IPS-18c (cell line): ENCODE data around the gene KLKB1.

Experiments used
- H3K4me3 ChIP-seq: 2 replicates; pipeline ENCODE4 v1.7.0; 2013; ENCODE audit warnings: low read depth, mild to moderate bottlenecking, low read length, moderate library complexity; ENCODE audit not compliant: insufficient read depth
- H3K9me3 ChIP-seq: one replicate; pipeline ENCODE4 v1.6.1; 2013; ENCODE audit warnings: mild to moderate bottlenecking, low read length, moderate library complexity; ENCODE audit not compliant: control insufficient read depth, insufficient read depth

Gene KLKB1

DNA sequence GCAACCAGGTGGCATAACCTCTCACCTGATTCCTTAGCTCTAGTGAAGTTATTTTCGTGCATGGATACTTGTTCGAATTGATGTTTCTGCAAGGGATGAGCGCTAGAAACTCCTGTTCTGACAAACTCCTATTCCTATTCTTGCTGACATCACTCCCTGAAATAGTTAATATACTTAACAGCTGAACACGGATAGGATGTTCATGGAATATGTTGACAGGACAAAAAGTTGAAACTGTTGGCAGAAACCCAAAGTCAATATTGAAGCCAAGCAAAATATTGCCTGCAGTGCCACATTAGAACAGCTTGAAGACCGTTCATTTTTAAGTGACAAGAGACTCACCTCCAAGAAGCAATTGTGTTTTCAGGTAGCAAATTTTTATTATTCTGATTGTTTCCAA is at the start of gene KLKB1:
Gene KLKB1, plus strand, starts transcription at position 287 of the 400 bp plus-strand sequence. CDS start 689 bp downstream, outside the sequence.
- no peak within 1 kb of the TSS for H3K4me3 ChIP-seq

DNA sequence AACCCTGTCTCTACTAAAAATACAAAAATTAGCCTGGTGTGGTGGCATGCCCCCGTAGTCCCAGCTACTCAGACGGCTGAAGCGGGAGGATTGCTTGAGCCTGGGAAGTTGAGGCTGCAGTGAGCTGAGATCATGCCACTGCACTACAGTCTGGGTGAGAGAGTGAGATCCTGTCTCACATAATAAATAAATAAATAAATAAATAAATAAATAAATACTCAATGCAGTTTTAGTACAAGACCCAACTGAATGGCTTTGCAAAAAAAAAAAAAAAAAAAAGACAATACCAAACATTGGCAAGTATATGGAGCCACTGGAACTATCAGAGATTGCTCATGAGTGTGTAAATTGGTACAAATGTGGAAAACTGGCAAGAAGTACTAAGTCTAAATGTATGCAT is 39.2 kb upstream of the KLKB1 start:
- H3K4me3 ChIP-seq = no peak overlapping the region
- no peaks in the 10 kb centered on the region for H3K9me3 ChIP-seq

More for the DNA sequence above, at the start of gene KLKB1:
- H3K9me3 ChIP-seq = peaks cover 14% of the 10 kb centered on the region

- H3K4me3 ChIP-seq = no peak overlapping the region; the same call in 1 of the 2 replicates
- no peaks in the 10 kb centered on the region for H3K9me3 ChIP-seq
Observed at GRCh38 chr4:186189656-186190055, 37.7 kb upstream of the KLKB1 start.

DNA sequence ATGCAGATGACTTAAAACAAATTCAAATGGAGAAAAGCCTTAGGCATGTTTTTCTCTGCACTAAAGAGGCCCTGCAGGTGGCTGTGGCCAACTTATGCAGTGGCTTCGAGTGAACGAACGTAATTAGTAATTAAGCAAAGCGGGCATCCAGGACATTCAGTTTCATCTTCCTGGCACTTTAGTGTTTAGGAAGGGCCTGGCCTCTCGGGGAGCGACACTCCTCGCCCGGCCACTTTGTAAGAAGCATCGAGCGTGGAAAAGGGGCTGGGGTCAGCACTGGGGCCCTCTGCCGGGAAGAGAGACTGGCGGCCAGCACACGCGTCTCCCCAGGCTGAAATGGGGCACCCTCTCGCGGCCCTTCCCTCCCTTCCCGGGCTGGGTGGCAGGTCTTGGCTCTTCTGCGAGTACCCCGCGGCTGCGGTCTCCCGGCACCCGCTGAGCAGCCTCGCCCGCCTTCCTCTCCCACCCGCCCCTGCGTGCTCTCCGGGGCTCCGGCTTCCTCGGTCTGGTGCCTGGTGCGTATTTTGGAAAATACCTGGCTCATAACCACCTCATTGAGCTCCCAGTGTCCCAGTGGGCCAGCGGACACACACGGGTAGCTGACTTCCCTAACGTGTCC is 36.6 kb upstream of the KLKB1 start:
- Histone ChIP-seq H3K9me3 (no peaks in the 10 kb centered on the region), H3K4me3 (peak overlapping the region; percentile 94)

GRCh38 chr4:186191200-186192065 is 35.9 kb upstream of the KLKB1 start, which contains the start of gene CYP4V2:
CYP4V2 (plus strand) TSS chr4:186191567; CDS start chr4:186191824, 257 bp downstream.
- Histone ChIP-seq H3K4me3 (peak within 1 kb of the TSS; percentile 94), H3K9me3 (no peaks in the 10 kb centered on the region)

DNA sequence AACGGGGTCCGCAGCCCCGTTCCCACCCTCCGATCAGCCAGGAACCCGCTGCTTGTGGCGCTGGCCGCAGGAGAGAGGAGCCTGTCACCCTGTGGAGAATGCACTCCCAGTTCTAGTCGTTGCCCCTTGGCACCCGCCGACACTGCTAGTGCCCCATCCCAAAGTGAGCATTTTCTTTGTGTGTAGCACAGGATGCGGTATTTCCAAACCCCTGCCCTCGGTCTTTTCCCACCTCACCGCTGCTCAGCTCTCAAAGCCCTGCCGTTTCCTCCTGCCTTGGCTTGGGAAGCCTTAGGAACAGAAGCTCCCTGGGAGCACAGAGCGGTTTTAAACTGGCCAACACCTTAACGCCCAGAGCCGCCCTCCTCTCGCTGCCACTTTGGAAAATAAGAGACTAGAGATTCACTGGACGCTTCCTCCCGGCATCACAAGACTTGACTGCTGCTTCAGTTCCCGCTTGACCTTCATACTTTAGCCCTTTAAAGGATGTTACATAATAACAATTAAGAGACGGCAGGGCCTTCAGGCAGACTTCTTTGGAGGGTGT is 35.2 kb upstream of the KLKB1 start:
- no peaks in the 10 kb centered on the region for H3K9me3 ChIP-seq
- peak overlapping the region; percentile 94 for H3K4me3 ChIP-seq

DNA sequence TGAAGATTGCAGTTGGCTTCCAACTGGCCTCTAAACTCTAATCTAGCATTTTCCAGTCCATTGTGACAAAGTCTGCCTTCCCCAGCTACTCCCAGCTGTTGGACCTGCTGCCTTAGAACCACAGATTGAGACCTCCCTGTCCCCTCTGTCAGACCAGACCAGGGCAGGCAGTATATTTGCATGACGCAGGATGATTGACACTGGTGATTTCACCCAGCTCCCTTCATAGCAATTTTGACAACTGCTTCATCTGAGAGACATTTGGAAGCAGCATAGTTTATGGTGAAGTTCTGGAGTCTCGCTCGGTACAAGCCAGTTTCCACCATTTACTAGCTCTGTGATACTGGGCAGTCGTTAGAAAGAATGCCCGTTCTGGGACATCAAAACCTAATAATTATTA is 33.5 kb upstream of the KLKB1 start:
- H3K9me3 ChIP-seq = no peaks in the 10 kb centered on the region

DNA sequence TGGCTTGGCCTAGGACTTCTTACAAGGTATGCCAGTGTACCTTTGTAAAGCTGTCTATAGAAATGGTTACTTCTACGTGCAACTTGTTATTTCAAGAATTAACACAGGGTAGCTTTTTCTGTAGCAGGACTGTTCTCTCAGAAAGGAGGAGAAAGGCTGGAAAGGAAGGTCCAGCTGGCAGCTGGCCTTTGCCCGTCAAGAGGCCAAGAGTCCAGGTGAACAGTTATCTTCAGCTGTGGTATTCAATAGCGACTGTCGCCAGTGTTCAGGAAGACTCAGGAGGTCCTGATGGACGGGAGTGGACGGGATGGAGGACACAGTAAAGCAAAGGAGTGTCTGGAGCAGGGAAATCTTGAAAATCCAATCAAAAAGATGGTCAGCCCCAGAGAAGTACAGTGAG is 31.2 kb upstream of the KLKB1 start:
- H3K9me3 ChIP-seq = no peaks in the 10 kb centered on the region
- no peak overlapping the region for H3K4me3 ChIP-seq

More for the DNA sequence above, 33.5 kb upstream of the KLKB1 start:
- no peak overlapping the region for H3K4me3 ChIP-seq

DNA sequence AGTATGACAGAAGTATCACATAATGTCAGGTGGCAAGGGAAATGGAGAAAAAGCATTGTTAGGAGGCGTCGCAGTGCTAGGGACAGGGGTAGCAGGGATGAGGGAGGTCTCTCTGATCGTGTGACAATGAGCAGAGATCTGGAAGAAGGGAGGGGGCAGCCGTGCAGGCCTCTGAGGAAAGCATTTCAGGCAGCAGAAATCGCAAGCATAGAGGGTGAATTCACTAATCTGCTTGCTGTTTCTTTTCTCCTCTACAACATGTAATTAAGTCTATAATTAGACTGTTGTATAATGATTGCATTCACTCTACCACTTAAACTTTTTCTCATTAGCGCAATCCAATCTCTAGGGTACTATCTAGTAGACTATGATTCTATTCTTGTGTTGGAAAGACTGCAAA is 26.8 kb upstream of the KLKB1 start:
- H3K4me3 ChIP-seq = no peak overlapping the region
- no peaks in the 10 kb centered on the region for H3K9me3 ChIP-seq

DNA sequence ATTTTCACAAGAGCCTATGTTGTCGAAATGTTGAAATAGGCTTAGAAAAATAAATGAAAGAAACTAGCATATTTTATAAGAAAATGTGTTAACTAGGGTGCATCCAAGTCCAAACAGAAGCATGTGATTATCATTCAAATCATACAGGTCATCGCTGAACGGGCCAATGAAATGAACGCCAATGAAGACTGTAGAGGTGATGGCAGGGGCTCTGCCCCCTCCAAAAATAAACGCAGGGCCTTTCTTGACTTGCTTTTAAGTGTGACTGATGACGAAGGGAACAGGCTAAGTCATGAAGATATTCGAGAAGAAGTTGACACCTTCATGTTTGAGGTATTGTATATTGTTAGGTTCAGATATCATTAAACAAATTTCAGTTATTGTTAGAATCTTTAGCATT is 26.3 kb upstream of the KLKB1 start:
- Histone ChIP-seq H3K9me3 (no peaks in the 10 kb centered on the region), H3K4me3 (no peak overlapping the region)

GRCh38 chr4:186201535-186202230 is 25.6 kb upstream of the KLKB1 start:
- H3K4me3 ChIP-seq = no peak overlapping the region

DNA sequence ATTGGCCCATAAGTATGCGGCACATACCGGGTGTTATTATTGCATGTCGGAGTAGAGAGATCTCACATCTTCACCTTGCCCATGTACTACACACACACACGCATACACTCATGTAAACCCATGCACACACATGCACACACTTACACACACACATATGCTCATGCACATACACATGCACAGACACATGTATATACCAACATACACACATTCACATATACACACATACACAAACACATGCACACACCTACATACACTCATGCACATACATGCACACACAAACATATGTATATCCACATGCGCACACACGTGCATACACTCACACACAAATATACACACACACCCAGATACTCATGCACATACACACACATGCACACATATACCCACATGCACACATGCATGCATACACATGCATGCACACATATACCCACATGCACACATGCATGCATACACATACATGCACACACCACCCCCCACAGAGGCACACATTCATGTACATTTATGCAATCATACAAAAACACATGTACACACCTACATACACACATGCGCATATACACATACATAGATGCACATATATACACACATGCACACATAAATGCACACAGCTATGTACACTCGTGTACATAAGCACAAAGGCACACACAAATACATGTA is 24.7 kb upstream of the KLKB1 start:
- Histone ChIP-seq H3K4me3 (no peak overlapping the region), H3K9me3 (no peaks in the 10 kb centered on the region)

More at GRCh38 chr4:186201535-186202230, 25.6 kb upstream of the KLKB1 start:
- H3K9me3 ChIP-seq = no peaks in the 10 kb centered on the region

DNA sequence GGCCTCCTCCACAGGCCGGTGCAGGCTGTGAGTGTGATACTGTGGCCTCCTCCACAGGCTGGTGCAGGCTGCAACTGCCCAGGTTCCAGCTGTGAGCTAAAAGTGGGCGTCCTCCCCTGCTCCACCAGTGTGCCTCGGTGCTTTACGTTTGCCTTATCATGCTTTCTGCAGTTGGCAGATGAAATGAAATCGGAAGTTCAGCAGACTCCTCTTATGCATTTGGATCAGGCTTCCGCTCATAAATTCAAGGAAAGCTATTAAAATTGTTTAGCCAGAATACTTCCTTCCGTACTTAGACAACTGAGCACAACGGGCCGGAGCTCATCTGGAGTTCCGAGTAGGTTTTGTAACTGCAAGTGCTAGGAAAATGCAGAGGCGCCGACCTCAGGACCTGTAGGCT is 23.9 kb upstream of the KLKB1 start:
- Histone ChIP-seq H3K9me3 (no peaks in the 10 kb centered on the region), H3K4me3 (no peak overlapping the region)

DNA sequence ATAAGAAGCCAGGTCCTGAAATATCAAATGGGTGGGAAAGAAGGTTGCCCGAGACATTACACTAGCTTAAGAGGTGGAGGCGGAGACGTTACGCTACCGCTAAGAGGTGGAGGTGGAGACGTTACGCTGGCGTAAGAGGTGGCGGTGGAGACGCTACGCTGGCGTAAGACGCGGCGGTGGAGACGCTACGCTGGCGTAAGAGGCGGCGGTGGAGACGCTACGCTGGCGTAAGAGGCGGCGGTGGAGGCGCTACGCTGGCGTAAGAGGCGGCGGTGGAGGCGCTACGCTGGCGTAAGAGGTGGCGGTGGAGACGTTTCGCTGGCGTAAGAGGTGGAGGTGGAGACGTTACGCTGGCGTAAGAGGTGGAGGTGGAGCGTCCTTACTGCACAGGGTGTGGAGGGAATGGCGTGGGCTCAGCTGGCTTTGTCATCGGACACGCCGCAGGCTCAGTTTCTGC is 23.2 kb upstream of the KLKB1 start:
- H3K4me3 ChIP-seq = peak overlapping the region; percentile 10; the same call in 1 of the 2 replicates

DNA sequence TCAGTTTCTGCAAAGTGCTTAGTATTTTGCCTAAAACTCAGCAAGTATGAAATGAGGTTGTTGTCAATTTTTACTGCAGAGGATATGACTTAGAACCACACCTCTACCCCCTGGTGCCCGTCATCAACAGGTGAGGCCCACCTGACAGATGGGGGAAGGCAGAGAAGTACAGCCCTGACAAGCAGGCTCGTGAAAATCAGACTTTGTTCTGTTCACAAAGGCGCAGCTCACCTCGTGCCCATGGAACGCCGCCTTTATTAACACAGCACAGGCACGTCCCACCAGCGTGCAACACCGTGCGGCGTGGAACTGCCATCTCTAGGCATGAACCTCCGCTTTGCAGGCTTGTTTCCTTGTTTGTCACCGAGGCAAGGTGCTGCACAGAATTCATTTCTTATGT is 22.6 kb upstream of the KLKB1 start:
- Histone ChIP-seq H3K9me3 (peaks cover 5% of the 10 kb centered on the region), H3K4me3 (0 out of 2 replicates have a peak overlapping the region, but pooled peaks have one; percentile 10)

More for the DNA sequence above, 23.2 kb upstream of the KLKB1 start:
- H3K9me3 ChIP-seq = peaks cover 4% of the 10 kb centered on the region

- Histone ChIP-seq H3K4me3 (no peak overlapping the region), H3K9me3 (peaks cover 5% of the 10 kb centered on the region)
Observed at GRCh38 chr4:186205156-186205555, 22.2 kb upstream of the KLKB1 start.
